WERI-Rb-1 (cell line): ENCODE data around the gene CIAO3.

Experiments
- DNase-seq: peaks from one replicate; pipeline ENCODE4 v3.0.0-alpha.2; 2020
- H3K27ac ChIP-seq: fragments of 250-450 bp; sonication (Bioruptor Pico); 2 replicates; pipeline ENCODE4 v1.5.1; 2020; ENCODE audit warnings: mild to moderate bottlenecking, moderate library complexity
- H3K27me3 ChIP-seq: fragments of 250-450 bp; sonication (Bioruptor Pico); 2 replicates; pipeline ENCODE4 v1.5.1; 2021; ENCODE audit warnings: mild to moderate bottlenecking, low read depth, moderate library complexity; ENCODE audit not compliant: insufficient read depth, severe bottlenecking
- H3K36me3 ChIP-seq: fragments of 250-450 bp; sonication (Bioruptor Pico); 2 replicates; pipeline ENCODE4 v1.5.1; 2020; ENCODE audit warnings: mild to moderate bottlenecking, moderate library complexity
- H3K4me3 ChIP-seq: 2 replicates; pipeline ENCODE4 v1.5.1; 2011; ENCODE audit warnings: low read depth, mild to moderate bottlenecking, control low read depth, low read length
- H3K9me3 ChIP-seq: fragments of 250-450 bp; sonication (Bioruptor Pico); 2 replicates; pipeline ENCODE4 v1.5.1; 2021; ENCODE audit warnings: mild to moderate bottlenecking, moderate library complexity; ENCODE audit not compliant: severe bottlenecking
- TF ChIP-seq, protein P1 (sequence below): IDR thresholded peaks from 2 replicates; pipeline ENCODE4 v1.5.1; 2011; ENCODE audit warnings: low read depth, mild to moderate bottlenecking, control low read depth, inconsistent platforms, low read length

The CIAO3 gene

DNA sequence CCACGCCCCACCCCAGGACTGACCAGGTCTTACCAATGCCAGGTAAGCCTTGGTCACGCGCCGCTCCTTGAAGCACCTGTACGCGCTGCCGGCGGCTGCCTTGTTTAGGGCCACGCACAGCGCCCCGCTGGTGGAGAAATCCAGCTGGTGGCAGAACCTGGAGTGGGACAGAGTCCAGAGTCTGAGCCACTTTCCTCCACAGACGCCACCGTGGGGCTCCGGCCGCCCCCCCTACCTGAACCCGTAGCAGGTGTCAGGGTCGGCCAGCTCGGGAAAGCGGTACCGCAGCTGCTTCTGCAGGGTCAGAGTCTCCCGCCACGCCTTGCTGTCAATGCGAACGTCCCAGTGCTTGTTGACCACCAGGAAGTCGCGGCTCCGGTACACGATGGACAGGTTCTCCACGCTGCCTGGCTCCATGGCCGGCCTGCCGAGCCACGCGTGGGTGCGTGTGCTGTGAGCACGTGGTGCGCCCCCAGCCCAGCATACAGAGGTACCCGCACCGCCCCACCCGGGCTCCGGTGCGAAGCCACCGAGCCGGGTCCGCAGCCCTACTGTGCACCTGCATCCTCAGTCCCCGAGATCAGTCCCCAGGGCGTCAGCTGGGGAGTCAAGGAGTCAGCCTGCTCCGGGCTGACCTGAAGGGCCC, 46.6 kb upstream of the CIAO3 start:
- Histone ChIP-seq H3K4me3 (peak overlapping the region; percentile 75), H3K9me3 (no peaks in the 10 kb centered on the region), H3K27ac (peak overlapping the region; percentile 76), H3K27me3 (no peaks in the 10 kb centered on the region), H3K36me3 (peaks cover 57% of the 10 kb centered on the region)
- no peak for DNase-seq
- TF ChIP-seq, protein P1, sequence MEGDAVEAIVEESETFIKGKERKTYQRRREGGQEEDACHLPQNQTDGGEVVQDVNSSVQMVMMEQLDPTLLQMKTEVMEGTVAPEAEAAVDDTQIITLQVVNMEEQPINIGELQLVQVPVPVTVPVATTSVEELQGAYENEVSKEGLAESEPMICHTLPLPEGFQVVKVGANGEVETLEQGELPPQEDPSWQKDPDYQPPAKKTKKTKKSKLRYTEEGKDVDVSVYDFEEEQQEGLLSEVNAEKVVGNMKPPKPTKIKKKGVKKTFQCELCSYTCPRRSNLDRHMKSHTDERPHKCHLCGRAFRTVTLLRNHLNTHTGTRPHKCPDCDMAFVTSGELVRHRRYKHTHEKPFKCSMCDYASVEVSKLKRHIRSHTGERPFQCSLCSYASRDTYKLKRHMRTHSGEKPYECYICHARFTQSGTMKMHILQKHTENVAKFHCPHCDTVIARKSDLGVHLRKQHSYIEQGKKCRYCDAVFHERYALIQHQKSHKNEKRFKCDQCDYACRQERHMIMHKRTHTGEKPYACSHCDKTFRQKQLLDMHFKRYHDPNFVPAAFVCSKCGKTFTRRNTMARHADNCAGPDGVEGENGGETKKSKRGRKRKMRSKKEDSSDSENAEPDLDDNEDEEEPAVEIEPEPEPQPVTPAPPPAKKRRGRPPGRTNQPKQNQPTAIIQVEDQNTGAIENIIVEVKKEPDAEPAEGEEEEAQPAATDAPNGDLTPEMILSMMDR = no peak

DNA sequence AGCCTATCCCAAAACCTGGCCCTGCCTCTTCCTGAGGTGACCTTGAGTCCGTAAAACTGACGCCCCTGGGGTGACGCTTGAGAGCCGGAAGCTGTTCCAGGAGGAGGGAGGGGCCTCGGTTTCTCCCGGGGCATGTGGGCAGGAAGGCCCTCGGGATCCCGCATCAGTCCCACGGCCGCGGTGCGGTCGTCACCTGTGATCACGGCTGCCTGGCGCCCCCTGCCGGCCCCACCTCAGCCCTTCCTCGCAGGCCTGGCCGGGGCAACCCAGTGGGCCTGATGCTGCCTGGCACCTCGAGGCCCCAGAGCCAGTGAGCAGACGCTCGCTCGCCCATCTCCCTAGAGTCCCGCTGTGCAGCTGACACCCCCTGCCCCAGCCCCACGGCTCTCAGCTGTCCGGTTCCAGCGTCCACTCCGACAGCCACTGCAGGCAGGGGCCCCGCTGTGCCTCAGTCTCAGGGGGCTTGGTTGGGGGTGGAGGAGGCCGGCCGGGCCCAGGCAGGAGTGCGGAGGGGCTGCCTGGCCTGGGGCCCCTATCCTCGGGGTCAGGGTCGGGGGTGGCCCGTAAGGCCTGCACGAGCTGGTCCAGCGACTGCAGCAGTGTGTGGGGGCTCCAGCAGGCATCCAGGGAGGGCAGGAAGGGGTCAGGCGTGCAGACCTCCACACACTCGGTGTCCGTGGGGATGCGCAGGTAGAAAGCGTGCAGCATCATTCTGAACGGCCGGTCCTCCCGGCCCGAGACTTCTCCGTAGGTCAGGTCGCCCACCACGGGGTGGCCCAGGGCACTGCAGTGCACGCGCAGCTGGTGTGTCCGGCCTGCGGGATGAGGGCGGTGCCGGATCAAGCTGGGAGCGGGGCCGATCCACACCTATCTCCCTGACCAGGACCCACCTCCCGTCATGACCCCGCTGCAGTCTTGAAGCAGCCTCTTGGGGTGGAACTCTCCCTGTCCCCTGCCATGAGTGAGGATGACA, 45.1 kb upstream of the CIAO3 start:
- H3K36me3 ChIP-seq = peaks cover 42% of the 10 kb centered on the region
- H3K27ac ChIP-seq = peak overlapping the region; percentile 56
- no peaks in the 10 kb centered on the region for H3K27me3 ChIP-seq
- TF ChIP-seq, protein P1 = peak; percentile 93
- H3K4me3 ChIP-seq = no peak overlapping the region
- H3K9me3 ChIP-seq = no peaks in the 10 kb centered on the region
- peak; percentile 91 for DNase-seq

DNA sequence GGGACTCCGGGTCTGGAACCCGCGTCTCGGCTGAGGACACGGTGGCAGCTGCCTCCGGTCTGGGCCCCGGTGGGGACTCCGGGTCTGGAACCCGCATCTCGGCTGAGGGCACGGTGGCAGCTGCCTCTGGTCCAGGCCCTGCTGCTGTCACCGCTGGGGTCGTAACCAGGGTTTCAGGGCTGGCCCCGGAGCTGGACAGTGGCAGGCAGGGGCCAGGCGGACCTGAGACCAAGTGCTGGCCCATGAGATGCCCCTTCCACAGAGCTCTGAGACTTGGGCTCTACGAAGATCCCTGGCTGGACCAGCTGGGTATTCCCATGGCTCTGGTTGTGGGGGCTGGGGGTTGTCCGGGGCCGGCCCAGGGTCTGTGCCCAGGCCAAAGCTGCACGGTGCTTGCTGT, 43.6 kb upstream of the CIAO3 start:
- TF ChIP-seq, protein P1 = no peak
- H3K27ac ChIP-seq = no peak overlapping the region
- no peaks in the 10 kb centered on the region for H3K27me3 ChIP-seq
- peaks cover 27% of the 10 kb centered on the region for H3K36me3 ChIP-seq
- no peak overlapping the region for H3K4me3 ChIP-seq
- no peaks in the 10 kb centered on the region for H3K9me3 ChIP-seq
- no peak for DNase-seq

- TF ChIP-seq, protein P1 = no peak
- H3K4me3 ChIP-seq = no peak overlapping the region
- no peaks in the 10 kb centered on the region for H3K9me3 ChIP-seq
- H3K27ac ChIP-seq = peak overlapping the region; percentile 21; the same call in 1 of the 2 replicates
- peak; percentile 68 for DNase-seq
- peaks cover 24% of the 10 kb centered on the region for H3K36me3 ChIP-seq
- no peaks in the 10 kb centered on the region for H3K27me3 ChIP-seq
Measured at GRCh38 chr16:783404-784161, 42.8 kb upstream of the CIAO3 start.

DNA sequence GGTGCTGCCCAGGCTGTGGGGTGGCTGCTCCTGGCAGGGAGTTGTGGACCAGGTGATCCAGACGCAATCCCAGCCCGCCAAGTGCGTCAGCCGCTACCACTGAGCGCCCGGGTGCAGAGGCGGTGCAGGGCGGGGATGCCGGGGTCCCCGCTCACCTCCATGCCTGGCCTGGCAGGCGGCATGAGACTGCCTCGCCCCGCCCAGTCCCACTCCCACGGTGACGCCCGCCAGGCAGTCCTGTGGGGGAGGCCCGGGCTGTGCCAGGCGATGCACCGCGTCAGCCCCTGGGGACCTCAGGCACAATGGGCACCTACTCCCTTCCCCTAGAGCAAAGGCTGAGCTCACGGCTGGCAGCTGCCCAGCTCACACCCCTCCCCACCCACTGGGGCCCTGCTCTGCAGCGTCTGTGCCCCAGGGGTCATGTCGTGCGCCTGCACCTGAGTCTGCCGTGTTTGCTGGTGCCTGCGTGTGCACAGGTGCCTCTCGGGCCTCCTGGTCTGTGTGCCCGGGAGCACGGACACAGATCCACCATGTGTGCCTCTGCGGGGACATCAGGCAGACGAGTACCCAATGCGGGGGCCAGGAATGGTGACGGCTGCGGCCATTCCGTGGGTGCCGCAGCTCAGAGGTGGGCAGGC, 42.1 kb upstream of the CIAO3 start:
- Histone ChIP-seq H3K36me3 (peaks cover 24% of the 10 kb centered on the region), H3K4me3 (no peak overlapping the region), H3K27me3 (no peaks in the 10 kb centered on the region), H3K27ac (no peak overlapping the region), H3K9me3 (no peaks in the 10 kb centered on the region)
- DNase-seq = no peak
- TF ChIP-seq, protein P1 = no peak
